ENCODE measurements around the gene TRIM8.

Gene TRIM8

DNA sequence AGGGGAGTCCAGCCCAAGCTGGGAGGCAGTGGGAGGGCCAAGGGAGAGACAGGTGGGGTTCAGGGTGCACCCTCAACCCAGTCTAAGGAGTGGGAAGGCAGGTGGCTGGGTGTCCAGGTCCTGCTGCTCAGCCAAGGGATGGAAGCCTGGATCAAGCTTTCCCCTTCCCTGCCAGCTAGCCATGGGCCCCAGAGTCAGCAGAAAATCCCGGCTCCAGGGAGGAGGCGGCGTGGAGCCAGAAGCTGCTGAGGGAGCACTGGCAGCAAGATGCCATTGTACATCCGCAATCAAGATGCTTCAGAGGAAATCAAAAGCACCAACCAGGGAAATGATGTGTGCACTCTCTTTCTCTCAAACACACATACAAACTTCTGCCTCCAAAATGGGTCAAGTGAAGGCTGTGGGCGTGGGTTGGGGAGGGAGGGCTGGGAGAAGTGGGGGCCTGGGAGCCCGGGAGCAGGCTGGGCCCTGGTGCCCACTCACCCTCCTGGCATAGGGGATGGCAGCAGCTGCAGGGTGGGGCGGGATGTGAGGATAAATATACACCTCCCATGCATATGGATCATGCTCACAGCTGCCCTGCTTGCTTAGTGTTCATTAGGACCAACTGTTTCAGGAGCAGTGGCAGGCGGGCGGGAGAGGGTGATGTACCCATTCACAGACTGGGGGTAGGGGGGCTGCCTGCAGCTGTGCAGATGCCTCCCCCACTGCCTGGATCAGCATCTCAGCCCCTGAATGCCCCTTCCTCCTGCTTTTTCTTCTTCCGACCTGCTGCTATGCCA, 24.2 kb downstream of the TRIM8 start:
- in situ Hi-C loops (cut with MboI; ENCODE audit: low sequenced_read_pairs) = no loop called here

DNA sequence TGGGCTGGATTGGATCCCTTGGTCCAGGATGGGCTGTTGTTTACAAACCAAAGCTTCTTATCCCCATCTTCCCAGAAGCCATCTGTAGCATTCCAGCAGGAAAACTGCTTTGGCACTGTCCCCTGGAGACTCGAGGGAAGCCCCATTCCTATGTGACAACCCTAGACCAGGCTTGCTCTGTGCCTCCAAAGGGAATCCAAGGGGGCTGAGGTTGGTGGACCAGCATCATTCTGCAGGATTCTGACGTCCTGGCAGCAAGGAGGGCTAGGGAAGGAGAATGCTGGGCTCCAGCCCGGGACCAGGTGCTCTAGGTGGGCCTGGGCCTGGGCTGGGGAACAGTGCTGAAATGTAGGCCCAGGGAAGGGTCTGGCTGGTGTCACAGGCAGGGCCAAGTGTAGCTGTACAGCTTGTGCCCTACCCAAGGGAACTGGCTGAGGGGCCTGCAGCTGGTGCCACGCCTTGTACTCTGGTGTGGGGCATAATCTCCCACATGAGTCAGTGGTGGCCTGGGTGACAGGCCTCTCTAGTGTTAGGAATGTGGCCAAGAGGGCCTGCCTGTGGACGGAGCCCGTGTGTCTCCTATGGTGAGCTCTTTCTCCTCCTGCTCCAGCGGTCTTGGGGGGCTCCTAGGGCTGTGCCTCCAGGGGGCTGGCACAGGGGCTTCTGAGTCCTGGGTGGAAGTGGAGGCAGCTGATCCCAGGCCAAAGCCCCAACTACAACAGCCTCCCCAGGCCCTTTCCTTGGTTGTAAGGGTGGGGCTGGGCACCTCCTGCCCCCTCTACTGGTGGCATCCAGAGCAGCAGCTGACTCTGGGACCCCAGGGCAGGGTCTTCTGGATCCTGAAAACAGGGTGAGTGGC, 25.2 kb downstream of the TRIM8 start:
- in situ Hi-C loops (cut with MboI; ENCODE audit: low sequenced_read_pairs) = no loop called here

DNA sequence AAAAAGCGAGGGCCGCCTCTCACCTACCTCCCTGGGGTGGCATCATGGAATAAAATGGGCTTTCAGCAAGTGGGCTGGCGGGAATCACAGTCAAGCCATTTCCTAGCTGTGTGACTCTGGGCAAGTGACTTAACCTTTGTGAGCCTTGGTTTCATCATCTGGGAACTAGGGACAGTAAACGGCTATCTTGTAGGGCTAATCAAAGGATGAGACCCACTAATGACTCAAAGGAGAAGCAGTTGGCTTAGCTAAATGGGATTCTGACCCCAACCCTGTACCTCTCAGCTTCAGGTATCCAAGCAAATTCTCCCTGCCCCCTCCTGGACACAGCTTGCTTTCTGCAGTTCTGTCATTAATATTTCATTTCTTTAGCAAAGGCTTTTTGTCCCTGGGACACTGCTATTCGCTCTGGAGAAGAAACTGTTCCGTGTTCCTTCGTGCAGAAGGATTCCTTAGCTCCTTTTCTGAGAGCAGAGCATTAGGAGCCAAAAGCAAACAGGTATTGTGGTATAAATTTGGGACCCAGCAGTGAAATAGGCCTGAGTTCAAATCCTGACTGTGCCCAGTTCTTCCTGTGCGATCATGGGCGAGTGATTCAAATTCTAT, 25.9 kb downstream of the TRIM8 start:
- in situ Hi-C loops (cut with MboI; ENCODE audit: low sequenced_read_pairs) = no loop called here

DNA sequence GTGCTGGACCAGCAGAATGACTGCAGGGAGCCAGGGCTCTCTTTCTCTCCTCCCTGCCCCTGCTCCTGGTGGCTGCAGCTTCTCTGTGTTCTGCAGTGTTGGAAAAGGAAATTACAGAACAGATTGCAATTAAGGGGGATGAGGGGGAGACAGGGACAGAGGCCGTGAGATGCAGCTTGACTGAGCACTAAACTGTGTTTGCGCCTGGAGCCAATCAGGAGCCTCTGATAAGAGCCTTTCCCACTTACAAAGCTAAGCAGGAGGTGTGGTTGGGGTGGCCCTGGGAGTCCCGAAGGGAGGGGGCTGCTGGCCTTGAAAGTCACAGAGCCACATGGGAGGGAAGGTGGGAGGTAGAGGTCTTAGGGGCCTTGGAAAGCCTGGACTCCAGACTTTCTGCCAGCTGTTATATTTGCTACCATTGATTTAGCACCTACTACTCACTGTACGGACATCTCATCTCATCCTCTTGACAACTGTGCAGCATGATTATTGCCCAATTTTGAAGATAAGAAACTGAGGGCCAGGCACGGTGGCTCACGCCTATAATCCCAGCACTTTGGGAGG, 26.7 kb downstream of the TRIM8 start:
- in situ Hi-C loops (cut with MboI; ENCODE audit: low sequenced_read_pairs) = no loop called here

DNA sequence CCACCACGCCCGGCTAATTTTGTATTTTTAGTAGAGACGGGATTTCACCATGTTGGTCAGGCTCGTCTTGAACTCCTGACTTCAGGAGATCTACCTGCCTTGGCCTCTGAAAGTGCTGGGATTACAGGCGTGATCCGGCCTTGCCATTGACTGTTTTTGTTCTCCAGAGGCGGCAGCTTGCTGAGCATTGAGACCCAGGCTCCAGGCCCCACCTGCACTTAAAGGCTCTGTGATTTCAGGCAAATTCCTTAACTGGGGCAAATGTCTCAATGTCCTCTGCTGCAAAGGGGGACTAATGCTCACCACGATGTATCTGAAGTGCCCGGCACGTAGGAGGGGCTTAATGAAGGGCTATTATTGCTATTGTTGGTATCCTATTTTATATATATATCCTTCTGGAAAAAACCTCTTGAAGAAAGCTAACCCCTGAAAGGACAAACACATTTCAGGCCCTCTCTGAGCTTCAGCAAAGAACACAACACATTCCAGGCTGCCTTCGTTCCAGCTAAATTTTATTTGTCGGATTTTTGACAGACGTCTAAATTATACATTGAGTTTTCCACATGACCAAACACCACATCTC, 29.0 kb downstream of the TRIM8 start:
- in situ Hi-C loops (cut with MboI; ENCODE audit: low sequenced_read_pairs) = no loop called here

DNA sequence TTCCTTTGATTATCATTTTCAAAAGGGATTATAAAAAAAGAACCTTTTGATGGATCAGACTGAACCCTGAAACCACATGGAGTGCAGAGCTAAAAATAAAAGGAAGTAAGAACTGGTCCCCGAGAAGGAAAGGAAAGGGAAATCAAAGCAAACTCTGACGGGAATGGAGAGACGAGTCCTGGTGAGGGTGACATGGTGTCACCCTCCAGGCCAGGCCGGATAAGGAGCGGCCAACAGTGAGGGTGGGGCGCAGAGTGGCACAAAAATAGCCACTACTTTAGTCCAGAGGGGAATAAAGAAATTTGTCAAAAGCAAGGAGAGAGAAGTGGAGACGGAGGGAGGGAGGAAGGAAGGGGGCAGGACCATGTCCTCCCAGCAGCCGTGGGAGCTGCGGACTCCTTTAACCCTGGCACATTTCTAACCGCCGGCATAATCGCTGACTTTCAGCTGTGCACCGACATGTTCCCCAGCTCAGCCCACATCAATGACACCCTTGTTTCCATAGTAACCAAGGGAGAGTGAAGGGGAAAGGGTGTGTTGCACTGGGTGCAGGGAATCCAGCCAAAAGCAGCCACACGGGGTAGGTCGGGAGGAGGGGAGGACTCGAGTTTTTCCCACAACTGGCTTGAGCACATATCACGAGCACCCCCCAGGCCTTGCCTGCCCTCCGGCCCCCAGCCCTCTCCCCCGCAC, 29.7 kb downstream of the TRIM8 start:
- in situ Hi-C loops (cut with MboI; ENCODE audit: low sequenced_read_pairs) = no loop called here

DNA sequence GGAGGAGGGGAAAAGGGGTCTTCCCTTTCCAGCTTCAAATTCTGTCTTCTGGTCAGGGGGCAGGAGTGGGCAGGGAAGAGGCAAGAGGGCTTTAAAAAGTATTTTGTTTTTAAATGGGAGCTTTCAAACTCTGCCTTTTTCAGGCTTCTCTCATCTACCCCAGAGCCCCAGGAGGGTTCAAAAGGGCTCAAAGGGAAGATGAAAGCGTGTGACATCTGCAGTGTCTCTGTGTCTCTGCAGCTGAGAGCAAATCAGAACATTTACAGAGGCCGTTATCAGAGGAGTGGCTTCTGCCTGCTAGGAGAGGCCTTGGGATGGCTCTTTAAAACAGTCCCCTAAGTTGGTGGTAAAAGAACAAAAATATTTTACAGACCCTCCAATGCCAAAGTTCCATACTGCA, 30.3 kb downstream of the TRIM8 start:
- in situ Hi-C loops (cut with MboI; ENCODE audit: low sequenced_read_pairs) = no loop called here

DNA sequence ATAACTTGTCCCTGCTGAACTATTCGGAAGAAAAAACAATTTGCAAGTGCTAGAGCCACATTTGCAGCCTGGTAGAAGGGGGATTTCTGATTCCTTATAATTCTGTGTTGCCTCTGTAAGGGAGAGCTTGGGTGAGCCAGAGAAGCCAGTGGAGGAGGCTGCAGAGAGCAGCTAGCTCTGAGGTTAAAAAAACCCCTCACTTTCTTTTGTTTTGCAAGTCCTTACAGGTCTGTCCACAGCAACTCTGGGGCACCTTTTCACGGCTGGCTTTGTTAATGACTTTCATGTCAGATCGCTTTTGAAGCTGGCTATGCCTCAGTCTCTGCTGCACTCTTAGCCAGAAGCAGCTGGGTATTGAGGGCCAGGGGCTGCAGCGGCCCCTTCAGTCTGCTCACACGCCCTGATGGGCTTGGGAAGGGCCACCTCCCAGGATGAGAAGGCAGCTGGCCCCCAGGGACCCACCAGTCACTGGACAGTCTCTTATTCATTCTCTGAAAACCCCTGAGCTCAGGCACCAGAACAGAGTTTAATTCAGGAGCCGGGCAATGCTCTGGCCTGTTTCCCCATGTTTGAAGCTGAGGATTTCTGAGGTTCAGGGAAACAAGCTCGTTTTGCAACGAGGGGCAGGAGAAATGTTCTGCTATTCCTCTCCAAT, 30.9 kb downstream of the TRIM8 start:
- in situ Hi-C loops (cut with MboI; ENCODE audit: low sequenced_read_pairs) = no loop called here

DNA sequence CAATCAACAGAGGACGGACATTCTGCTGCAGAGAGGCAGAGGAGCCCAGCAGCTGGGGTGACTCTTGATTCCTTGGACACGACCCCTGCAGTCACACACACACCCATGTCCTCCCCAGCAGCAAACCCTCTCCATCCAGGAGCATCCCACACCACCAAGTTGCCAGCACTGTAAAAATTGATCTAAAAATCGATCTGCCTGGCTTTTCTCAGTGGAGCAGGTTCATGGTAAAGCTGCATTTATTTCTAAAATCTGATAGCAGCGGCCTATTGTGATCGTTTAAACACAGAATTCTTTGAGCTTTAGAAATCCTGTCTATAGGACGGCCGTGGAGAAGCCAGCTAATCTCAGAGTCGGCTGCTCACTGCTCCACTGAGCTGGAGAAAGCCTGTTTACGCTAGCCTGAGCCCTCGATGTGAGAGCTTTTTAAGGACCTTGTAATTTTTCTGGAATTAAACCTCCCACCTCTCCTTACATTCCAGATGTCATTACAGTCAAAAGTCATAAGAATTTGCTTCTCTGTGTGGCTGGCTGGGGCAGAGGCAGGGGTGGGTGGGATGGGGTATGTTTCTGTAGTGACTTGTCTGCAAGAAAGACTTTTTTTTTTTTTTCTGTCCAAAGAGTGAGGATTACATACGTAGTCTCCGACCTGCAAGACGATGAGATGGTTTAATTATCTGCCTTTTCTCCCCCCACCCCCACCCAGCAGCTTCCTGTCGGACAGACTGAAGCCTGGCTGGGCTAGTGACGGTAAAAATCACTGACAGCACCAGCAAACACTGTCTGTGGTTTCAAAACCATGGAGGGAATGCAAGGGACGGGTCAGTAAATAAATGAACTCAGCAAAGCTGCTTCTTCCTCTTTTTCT, 31.6 kb downstream of the TRIM8 start:
- in situ Hi-C loops (cut with MboI; ENCODE audit: low sequenced_read_pairs) = no loop called here

DNA sequence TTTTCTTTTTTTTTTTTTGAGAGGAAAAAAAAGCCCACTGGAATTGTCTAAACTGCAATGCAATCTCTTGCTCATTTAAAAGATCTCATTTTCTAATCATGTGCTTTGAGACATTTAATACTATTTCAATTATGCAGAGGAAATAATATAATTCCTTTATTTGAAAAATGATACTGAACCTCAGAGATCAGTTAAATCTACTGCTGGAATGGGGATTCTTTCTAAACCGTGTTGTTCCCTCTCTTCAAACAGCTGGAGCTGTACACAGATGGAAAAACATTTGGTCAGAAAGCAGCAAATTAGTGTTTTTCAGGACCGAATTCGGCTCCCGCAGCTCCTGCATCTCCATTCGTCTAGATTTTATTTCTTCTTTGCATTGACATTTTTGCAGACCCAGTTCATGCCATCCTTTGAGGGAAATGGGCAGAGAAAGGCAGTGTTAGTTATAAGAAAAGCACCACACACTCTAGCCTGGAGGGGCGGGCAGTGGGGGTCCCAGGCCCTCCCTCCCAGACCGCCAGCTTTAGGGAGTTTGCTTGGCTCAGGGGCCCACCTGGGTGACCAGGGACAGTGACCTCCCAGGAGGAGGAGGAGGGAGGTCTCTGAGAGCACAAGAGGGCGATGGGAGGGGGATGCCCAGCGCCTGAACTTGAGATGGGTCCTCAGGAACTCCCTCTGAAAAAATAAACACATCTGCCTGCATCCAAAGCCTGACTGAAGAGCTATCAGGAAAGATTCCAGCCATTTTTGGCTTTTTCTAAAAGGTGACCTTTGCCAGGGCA, 32.4 kb downstream of the TRIM8 start:
- in situ Hi-C loops (cut with MboI; ENCODE audit: low sequenced_read_pairs) = no loop called here

DNA sequence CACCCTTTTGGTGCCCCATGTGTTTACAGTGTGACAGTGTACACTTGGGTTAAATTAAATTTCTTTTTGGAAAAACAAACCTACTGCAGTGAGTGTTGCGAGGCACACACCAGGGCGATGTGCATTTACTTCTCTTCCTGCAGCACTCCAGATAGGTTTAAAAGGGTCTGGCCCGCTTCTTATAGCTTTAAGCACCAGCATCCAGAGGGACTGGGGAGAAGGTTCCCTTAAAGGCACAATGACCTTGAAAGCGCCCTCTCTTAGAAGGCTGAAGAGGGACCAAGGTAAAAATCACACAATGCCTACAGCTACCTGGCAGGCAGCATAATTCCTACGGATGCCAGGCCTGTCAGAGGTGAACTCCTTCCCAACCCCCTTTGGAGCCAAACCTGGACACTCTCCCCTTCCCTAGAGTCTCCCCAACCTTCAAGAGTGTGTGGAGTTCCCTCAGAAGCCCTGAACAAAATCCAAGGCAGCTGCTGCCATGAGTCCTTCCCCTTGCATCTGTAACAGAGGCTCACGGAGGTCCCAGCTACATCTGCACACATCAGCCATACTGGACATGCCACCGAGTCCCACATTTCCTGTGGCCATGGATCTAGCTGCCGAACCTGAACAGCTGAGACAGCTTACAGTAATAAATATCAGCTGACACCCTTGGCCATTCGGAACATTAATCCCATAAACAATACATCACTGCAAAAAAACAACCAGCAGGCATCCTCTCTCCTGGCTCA, 33.2 kb downstream of the TRIM8 start:
- in situ Hi-C loops (cut with MboI; ENCODE audit: low sequenced_read_pairs) = no loop called here

DNA sequence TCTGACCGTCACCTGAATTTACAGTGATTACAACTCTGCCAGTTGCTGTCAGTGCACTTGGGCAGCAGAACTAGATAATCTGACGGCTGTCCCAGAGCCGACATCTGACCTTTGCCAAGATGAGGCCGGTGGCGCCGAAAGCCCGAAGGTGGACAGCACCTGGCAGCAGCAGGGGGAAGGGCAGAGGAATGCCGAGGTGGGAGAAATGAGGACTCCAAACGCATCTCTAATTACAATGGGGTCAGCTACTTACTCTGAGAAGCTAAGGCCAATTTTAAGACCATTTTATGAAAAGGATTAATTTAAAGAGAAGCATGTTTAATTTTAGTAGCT, 33.8 kb downstream of the TRIM8 start:
- in situ Hi-C loops (cut with MboI; ENCODE audit: low sequenced_read_pairs) = no loop called here

DNA sequence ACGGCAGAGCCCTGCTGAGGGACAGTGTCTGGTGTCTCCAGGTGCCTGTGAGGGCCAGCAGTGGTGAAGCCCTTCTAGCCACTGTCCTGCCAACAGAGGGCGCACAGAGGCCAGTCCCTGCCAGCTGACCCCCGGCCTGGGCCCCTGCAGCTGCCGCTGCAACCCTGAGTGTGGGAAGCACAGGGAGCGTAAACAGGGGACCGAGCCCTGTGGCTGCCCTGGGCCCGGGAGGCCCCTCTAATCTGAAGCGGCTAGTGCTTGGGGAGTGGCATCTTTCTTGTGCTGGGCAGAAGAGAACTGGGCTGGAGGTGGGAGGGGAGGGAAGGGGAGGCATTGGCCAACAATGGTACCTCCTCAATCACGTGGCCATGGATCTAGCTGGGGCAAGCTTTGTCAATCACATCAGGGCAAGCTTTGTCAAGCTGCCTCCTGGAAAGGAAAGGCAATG, 34.6 kb downstream of the TRIM8 start:
- in situ Hi-C loops (cut with MboI; ENCODE audit: low sequenced_read_pairs) = no loop called here

DNA sequence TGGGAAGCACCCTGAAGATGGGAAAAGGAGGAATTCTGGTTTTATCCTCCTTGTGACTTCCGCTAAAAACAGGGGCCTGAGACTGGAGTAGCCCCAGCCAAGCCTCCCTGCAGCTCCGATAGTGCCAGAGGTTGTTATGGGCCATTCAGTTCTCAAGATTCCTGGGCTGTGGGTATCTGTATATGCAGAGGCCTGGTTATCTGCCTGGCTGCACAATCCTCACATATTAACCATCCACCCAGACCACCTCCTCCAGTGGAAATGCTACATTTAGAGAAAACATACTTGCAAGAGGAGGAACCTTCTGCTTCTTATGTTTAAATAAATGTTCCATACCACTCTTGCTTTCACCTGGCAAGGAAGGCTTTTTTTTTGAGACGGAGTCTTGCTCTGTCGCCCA, 35.3 kb downstream of the TRIM8 start:
- in situ Hi-C loops (cut with MboI; ENCODE audit: low sequenced_read_pairs) = no loop called here

DNA sequence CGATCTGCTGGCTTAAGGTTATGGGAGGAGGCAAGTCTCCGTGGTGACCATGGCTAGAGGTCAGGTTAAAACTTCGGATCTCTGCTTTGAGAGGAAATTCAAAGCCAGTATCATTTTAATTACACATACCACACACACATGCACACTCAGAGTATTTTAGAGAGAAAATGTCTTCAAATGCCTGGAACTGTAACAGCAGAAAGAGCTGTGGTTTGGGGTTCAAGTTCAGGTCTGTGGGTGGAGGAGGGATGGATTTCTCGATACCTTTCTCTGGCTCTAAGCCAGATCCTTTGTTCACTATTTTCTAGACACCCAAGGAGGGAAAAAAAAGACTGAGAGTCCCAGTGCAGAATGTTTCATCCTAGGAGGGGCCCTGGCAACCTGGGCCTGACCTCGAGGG, 37.4 kb downstream of the TRIM8 start:
- in situ Hi-C loops (cut with MboI; ENCODE audit: low sequenced_read_pairs) = no loop called here

DNA sequence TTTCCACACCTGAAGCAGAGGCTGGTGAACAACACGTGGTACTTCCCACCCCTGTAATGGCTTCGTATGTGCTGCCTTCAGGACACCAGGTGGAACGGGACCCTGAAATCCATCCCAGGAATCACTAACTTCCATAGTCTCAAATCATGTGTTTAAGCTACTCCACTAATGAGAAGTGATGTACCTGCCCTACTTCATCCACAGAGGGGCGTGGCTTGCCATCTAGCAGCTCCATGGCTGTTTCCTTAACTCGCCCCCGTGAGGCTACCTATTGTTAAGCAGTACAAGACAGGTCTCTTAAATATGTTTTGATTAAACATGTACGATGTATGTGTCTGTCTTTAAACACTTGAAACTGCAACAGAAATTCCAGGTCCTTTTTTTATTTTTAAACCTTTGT, 38.1 kb downstream of the TRIM8 start:
- in situ Hi-C loops (cut with MboI; ENCODE audit: low sequenced_read_pairs) = no loop called here

DNA sequence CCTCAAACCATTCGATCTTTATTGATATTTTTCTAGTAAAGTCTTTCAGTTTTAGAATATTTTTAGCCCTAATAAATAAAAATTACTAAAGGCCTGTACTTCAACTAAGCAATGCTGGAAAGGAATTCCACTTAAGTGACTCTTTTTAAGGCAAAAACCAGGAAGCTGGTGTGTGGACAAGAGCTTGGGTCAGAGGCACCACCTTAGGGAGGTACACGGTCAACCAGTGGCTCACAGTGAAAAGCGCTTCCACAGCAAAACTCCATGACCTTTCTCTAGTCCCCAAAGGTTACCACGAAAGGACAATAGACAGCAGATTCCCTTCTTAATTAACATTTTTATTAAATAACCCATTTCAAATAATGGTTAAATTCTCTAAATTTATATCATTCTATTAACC, 38.7 kb downstream of the TRIM8 start:
- in situ Hi-C loops (cut with MboI; ENCODE audit: low sequenced_read_pairs) = no loop called here

DNA sequence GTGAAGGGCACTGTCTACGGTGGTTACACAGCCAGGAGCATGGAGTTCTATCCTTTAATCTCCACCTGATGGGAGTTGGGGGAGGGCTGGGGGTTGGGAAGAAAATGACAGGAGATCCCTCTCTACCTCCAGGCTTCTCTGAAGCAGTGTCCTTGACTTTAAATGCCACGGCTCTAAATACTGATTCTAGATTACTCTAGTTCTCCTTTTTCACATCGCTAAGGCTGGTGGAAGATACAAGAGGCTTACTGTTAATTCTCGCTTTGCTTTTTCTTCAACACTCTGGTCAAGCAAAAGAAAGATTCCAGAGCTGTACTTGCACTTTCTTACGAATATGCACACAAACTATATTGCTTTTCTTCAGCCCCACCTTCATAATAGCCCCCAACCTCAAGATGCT, 39.5 kb downstream of the TRIM8 start:
- in situ Hi-C loops (cut with MboI; ENCODE audit: low sequenced_read_pairs) = no loop called here

Data from HL-60/S4 (cell line).